Esophagus muscularis mucosa (tissue), 4 donors: ENCODE measurements around the gene MRM1. TPM values are rescaled to one million over a fixed set of nuclear protein-coding genes. Genes with fewer than 3 reads are reported as not detected.

Experiments used
- DNase-seq: peaks from one replicate; pipeline ENCODE4 v3.0.0-alpha.2; 2017; ENCODE audit errors: extremely low spot score
- H3K27ac ChIP-seq, 4 donors: fragments of 200-600 bp; sonication (generic); replicated peaks in 1 of 4; 1 replicate in 3 of 4; 2 replicates in 1 of 4; pipeline ENCODE4 v1.5.1; 2016 to 2019; ENCODE audit warnings: mild to moderate bottlenecking in 1 of 4
- H3K27me3 ChIP-seq, 4 donors: fragments of 200-600 bp; sonication (generic); one replicate each; pipeline versions ENCODE4 v1.5.1 to v1.6.0; 2016 to 2019
- H3K36me3 ChIP-seq, 4 donors: fragments of 200-600 bp; sonication (generic); one replicate each; pipeline ENCODE4 v1.5.1; 2016 to 2019
- H3K4me1 ChIP-seq, 4 donors: fragments of 200-600 bp; sonication (generic); one replicate each; pipeline ENCODE4 v1.5.1; 2016 to 2019
- H3K4me3 ChIP-seq, 4 donors: fragments of 200-600 bp; sonication (generic); 1 replicate in 2 of 4; 2 replicates in 2 of 4; pipeline ENCODE4 v1.5.1; 2016 to 2019; ENCODE audit warnings: mild to moderate bottlenecking in 4 of 4, moderate library complexity in 1 of 4
- H3K9me3 ChIP-seq, 4 donors: fragments of 200-600 bp; sonication (generic); 1 replicate in 3 of 4; 2 replicates in 1 of 4; pipeline ENCODE4 v1.5.1; 2016 to 2019
- CTCF ChIP-seq, 3 experiments: fragments of 200-600 bp in 2 of 3; fragments of 450-650 bp in 1 of 3; sonication (generic) in 2 of 3; IDR thresholded peaks; one replicate each; pipeline ENCODE4 v1.5.1; 2017 to 2019; ENCODE audit warnings: antibody characterized with exemption in 3 of 3, mild to moderate bottlenecking in 2 of 3, moderate library complexity in 1 of 3
- EP300 ChIP-seq: sonication (generic); formaldehyde crosslinking; IDR thresholded peaks from one replicate; pipeline ENCODE4 v1.6.1; 2017; ENCODE audit warnings: antibody characterized with exemption
- POLR2A ChIP-seq: fragments of 450-650 bp; IDR thresholded peaks from one replicate; pipeline ENCODE4 v1.6.1; 2017; ENCODE audit warnings: antibody characterized with exemption, moderate library complexity, mild to moderate bottlenecking, low read depth
- POLR2AphosphoS5 ChIP-seq, 2 donors: sonication (generic); formaldehyde crosslinking; IDR thresholded peaks; one replicate each; pipeline ENCODE4 v1.6.1; 2017; ENCODE audit warnings: antibody characterized with exemption in 2 of 2
- WGBS: methylation state at CpG from one replicate; pipeline ENCODE4 v1.1.5; 2018; 5-methylcytosine and 5-hydroxymethylcytosine counted together
- intact Hi-C: fragments of 100-400 bp; cut with DNase I; formaldehyde crosslinking; loops from one replicate; pipeline ENCODE4 v1.15.1; 2023
- total RNA-seq, 4 donors: library from RNA; depleted of rRNA; stranded (reverse); fragments of >200 nt; gene quantifications; one replicate each; pipeline versions ENCODE4 v1.1.0 to v1.2.1, GENCODE V29; 2016

Gene MRM1
- total RNA-seq, 4 donors from 2014 or later, result 6.2 to 10.8 (median 8.5) TPM

DNA sequence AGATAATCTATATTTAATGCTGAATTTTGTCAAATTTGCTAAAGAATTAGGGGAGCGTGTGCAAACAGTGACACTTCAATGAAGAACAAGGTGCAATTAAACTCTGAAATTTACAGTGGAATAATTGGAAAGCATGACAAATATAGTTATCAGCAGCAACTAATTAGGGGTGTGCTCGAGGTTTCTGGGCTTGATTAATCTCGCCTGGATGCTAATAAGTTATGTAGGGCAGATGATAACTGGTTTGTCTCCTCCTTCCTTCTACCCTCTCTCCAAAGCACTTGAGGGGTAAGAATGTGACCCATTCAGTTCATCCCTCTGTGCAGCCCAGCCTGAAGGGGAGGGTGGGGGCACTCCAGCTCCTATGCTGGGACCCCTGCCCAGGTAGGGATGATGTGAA, 21.9 kb downstream of the MRM1 start:
- H3K36me3 ChIP-seq, result no peaks in the 10 kb centered on the region
- H3K9me3 ChIP-seq, result no peaks in the 10 kb centered on the region
- no peak for TF ChIP-seq POLR2A
- TF ChIP-seq CTCF (IDR thresholded peaks at IDR 0.05), result no peak
- no peak for TF ChIP-seq EP300
- TF ChIP-seq POLR2AphosphoS5 (IDR thresholded peaks at IDR 0.05), result no peak
- no peaks in the 10 kb centered on the region for H3K4me1 ChIP-seq
- peaks cover 0 to 31% (median 0%) of the 10 kb centered on the region in 4 donors for H3K27me3 ChIP-seq
- H3K4me3 ChIP-seq, result no peak overlapping the region
- DNase-seq, result no peak
- 91% methylated on average over 3 of the region's 3 CpGs for WGBS
- no peak overlapping the region for H3K27ac ChIP-seq
- intact Hi-C loops, result no loop called here

DNA sequence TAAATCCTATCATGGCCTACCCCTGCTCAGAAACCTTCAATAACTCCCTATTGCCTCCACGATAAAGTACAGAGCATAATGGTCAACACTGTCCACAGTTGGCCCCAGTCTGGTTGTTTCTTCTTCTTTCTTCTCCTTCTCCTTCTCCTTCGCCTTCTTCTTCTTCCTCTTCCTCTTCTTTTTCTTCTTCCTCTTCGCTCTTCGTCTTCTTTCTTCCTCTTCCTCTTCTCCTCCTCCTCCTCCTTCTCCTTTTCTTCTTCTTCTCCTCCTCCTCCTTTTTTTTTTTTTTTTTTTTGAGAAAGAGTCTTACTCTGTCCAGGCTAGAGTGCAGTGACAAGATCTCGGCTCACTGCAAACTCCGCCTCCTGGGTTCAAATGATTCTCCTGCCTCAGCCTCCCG, 23.8 kb downstream of the MRM1 start:
- Histone ChIP-seq H3K36me3 (no peaks in the 10 kb centered on the region), H3K9me3 (no peaks in the 10 kb centered on the region), H3K4me3 (no peak overlapping the region), H3K27me3 (peaks cover 0 to 37% (median 0%) of the 10 kb centered on the region in 4 donors), H3K4me1 (peaks cover 2 to 7% (median 5%) of the 10 kb centered on the region in 4 donors), H3K27ac (no peak overlapping the region)
- TF ChIP-seq CTCF (IDR thresholded peaks at IDR 0.05) (no peak), POLR2A (no peak), POLR2AphosphoS5 (IDR thresholded peaks at IDR 0.05) (no peak), EP300 (no peak)
- intact Hi-C loops, result no loop called here
- WGBS, result 82% methylated on average over 7 of the region's 7 CpGs
- DNase-seq, result no peak

- intact Hi-C loops, result no loop called here
- no peaks in the 10 kb centered on the region for H3K9me3 ChIP-seq
- H3K4me3 ChIP-seq, result no peak overlapping the region
- no peak for TF ChIP-seq POLR2A
- no peak for TF ChIP-seq CTCF (IDR thresholded peaks at IDR 0.05)
- TF ChIP-seq POLR2AphosphoS5 (IDR thresholded peaks at IDR 0.05), result no peak
- no peak for TF ChIP-seq EP300
- H3K4me1 ChIP-seq, result peaks cover 2 to 7% (median 5%) of the 10 kb centered on the region in 4 donors
- no peak overlapping the region for H3K27ac ChIP-seq
- no peaks in the 10 kb centered on the region for H3K36me3 ChIP-seq
- DNase-seq, result no peak
- H3K27me3 ChIP-seq, result peaks cover 0 to 49% (median 0%) of the 10 kb centered on the region in 4 donors
- 64% methylated on average over 12 of the region's 12 CpGs for WGBS
Measured at GRCh38 chr17:36627101-36627500, 25.7 kb downstream of the MRM1 start.

DNA sequence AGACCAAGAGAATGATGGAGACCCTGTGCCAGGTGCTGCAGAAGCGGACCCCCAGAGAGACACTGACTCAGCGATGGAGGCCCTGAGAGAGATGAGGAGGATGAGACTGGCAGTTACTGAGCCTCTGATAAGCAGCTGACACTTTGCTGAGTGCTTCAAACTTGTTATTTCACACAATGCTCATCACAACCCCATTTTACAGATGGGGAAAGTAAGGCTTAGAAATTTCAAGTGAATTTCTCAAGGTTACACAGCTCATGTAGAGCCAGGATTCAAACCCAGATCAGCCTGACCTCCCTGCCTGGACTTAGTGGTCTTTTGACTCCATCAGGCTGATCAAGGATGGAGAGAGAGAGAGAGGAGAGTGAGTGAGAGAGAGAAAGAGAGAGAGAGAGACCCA, 27.2 kb downstream of the MRM1 start:
- no peak overlapping the region for H3K27ac ChIP-seq
- DNase-seq, result no peak
- H3K4me3 ChIP-seq, result no peak overlapping the region
- H3K27me3 ChIP-seq, result peaks cover 0 to 61% (median 0%) of the 10 kb centered on the region in 4 donors
- TF ChIP-seq POLR2A, result no peak
- TF ChIP-seq CTCF (IDR thresholded peaks at IDR 0.05), result no peak
- TF ChIP-seq EP300, result no peak
- TF ChIP-seq POLR2AphosphoS5 (IDR thresholded peaks at IDR 0.05), result no peak
- H3K9me3 ChIP-seq, result no peaks in the 10 kb centered on the region
- intact Hi-C loops, result no loop called here
- H3K36me3 ChIP-seq, result no peaks in the 10 kb centered on the region
- H3K4me1 ChIP-seq, result peaks cover 2 to 13% (median 5%) of the 10 kb centered on the region in 4 donors
- 100% methylated on average over 2 of the region's 2 CpGs for WGBS

DNA sequence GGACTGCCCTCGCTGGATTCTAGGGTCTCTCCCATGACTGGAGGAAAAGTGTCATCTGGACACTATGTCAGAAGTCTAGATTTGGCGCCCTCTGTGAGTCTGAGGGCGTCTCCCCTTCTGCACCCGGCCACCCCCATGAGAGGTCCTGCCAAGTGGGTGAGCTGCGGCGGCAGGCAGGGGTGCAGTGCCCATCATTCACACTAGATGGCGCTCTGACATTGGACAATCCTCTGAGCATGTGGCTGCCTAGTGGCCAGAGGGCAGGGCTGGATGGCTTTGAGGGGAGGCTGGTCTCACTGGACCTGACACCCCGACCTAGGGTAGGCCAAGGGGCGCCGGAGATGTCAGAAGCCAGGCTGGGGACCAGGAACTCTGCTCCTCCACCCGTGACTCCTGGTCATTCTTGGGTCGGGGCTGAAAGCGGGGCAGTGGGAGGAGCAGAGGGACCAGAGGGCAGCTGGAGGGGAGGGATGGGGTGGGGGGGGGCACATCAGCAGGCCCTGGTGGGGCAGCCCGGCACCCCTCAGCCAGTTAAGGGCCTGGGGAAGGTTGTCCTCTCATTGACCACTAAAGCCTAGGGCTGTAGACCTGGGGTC, 28.0 kb downstream of the MRM1 start:
- DNase-seq, result no peak
- Histone ChIP-seq H3K27ac (no peak overlapping the region), H3K27me3 (peaks cover 0 to 69% (median 0%) of the 10 kb centered on the region in 4 donors), H3K9me3 (no peaks in the 10 kb centered on the region), H3K4me3 (no peak overlapping the region), H3K36me3 (no peaks in the 10 kb centered on the region), H3K4me1 (peaks cover 2 to 15% (median 5%) of the 10 kb centered on the region in 4 donors)
- intact Hi-C loops, result loop anchor here (1.0 kb wide), 1 partner anchor 418 kb away; no protein-coding TSS in a partner anchor
- TF ChIP-seq EP300 (no peak), POLR2AphosphoS5 (IDR thresholded peaks at IDR 0.05) (no peak), POLR2A (no peak), CTCF (IDR thresholded peaks at IDR 0.05) (peak in 2 of 3 experiments; percentile 94 to 97)
- 0% methylated on average over 4 of the region's 14 CpGs for WGBS
